Measurements from ENCODE around the gene TTC4. TPM values are rescaled to one million over a fixed set of nuclear protein-coding genes. Genes with fewer than 3 reads are reported as not detected.

The TTC4 gene
- total RNA-seq, 1 donor from 2014 or later = 16.4 TPM

DNA sequence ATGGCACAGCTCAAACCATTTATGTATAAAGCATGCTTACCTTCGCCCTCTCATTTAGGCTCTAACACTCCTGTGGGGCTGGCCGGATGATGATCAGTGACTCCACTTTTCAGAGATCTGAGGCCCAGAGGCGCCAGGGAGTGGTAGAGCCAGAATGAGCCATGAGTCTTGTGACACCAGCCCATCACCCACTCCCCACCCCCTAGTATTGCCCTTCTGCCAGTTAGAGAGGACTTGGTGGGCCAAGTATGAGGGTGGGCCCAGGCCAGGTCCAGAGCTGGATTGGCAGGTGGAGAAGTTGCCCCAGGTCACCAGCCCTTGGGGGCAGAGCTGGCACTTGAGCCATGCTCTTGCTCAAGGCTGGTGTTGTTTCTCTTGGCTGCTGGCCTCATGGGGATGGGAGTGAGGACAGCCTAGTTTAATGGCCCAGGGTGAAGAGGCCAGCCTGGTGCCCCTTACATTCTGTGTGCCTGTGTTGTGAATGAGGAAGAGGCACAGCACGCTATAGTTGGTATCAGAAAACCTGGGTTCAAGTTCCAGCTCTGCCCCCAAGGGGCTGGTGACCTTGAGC, 30.2 kb upstream of the TTC4 start:
- intact Hi-C loops (cut with DNase I) = no loop called here
- Histone ChIP-seq H3K4me3 (no peak overlapping the region), H3K36me3 (no peaks in the 10 kb centered on the region), H3K9me3 (no peaks in the 10 kb centered on the region), H3K4me1 (no peaks in the 10 kb centered on the region), H3K27ac (no peak overlapping the region), H3K27me3 (no peaks in the 10 kb centered on the region)
- TF ChIP-seq, protein P1, sequence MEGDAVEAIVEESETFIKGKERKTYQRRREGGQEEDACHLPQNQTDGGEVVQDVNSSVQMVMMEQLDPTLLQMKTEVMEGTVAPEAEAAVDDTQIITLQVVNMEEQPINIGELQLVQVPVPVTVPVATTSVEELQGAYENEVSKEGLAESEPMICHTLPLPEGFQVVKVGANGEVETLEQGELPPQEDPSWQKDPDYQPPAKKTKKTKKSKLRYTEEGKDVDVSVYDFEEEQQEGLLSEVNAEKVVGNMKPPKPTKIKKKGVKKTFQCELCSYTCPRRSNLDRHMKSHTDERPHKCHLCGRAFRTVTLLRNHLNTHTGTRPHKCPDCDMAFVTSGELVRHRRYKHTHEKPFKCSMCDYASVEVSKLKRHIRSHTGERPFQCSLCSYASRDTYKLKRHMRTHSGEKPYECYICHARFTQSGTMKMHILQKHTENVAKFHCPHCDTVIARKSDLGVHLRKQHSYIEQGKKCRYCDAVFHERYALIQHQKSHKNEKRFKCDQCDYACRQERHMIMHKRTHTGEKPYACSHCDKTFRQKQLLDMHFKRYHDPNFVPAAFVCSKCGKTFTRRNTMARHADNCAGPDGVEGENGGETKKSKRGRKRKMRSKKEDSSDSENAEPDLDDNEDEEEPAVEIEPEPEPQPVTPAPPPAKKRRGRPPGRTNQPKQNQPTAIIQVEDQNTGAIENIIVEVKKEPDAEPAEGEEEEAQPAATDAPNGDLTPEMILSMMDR (IDR thresholded peaks at IDR 0.05) = no peak
- DNase-seq (no peak), ATAC-seq (no peak)

DNA sequence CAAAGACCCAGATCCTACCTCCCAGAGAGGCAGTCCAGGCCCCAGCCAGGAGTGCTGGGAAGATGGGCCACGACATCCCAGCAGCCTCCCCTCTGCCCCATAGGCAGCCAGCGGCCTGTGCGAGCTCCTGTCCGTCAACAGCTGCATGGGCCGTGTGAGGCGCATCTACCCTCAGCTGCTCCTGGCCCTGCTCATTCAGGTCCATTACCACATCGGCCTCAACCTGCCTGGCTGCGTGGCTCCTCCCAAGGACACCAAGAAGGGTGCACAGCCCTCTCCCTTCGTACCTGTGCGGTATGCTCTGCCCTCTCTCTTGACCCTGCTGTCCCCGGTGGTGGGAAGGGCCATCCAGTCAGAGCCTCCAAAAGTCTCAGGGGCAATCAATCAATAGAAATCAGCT, 29.5 kb upstream of the TTC4 start:
- Histone ChIP-seq H3K4me3 (no peak overlapping the region), H3K27me3 (no peaks in the 10 kb centered on the region), H3K4me1 (no peaks in the 10 kb centered on the region), H3K36me3 (no peaks in the 10 kb centered on the region), H3K9me3 (no peaks in the 10 kb centered on the region), H3K27ac (no peak overlapping the region)
- ATAC-seq = no peak
- TF ChIP-seq, protein P1 (IDR thresholded peaks at IDR 0.05) = no peak
- intact Hi-C loops (cut with DNase I) = no loop called here
- DNase-seq = no peak

DNA sequence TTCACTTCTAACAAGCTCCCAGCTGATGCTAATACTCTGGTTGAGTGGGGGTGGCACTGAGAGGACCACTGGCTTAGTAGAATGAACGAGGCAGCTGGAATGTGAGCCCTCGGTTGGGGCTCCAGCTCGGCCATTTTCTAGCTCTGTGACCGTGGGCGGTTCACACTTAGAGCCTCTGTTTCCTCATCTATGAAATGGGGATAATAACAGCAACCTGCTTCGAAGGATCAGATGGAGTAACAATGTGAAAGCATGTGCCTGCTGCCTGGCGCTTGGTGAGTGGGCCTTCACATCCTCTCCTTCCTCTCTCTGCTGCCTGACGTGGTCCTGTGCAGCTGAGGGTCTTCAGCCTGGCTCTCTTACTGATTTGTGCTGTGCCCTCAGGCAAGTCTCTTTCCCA, 20.9 kb upstream of the TTC4 start:
- H3K9me3 ChIP-seq = no peaks in the 10 kb centered on the region
- H3K27me3 ChIP-seq = no peaks in the 10 kb centered on the region
- ATAC-seq (no peak), DNase-seq (no peak)
- intact Hi-C loops (cut with DNase I) = no loop called here
- TF ChIP-seq, protein P1 (IDR thresholded peaks at IDR 0.05) = no peak
- H3K4me1 ChIP-seq = no peaks in the 10 kb centered on the region
- no peaks in the 10 kb centered on the region for H3K36me3 ChIP-seq
- no peak overlapping the region for H3K27ac ChIP-seq
- H3K4me3 ChIP-seq = no peak overlapping the region

DNA sequence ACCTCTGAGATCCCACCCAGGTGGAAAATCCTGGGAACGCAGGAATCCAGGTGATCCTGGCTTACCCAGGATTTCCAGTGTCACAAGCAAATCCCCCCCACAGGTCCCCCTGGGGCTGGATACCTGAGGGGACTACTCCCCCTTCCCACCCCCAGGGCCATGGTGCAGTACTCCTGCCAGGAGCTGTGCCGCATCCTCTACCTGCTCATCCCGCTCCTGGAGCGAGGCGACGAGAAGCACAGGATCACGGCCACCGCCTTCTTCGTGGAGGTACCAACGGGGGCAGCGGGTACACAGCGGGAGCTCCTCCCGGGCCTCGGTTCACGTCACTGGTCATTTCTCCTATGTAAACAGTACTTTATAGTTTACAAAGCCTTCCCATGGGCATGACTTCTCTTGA, 20.4 kb upstream of the TTC4 start:
- no peak for ATAC-seq
- intact Hi-C loops (cut with DNase I) = no loop called here
- Histone ChIP-seq H3K27me3 (no peaks in the 10 kb centered on the region), H3K27ac (no peak overlapping the region), H3K9me3 (no peaks in the 10 kb centered on the region), H3K4me3 (no peak overlapping the region), H3K36me3 (no peaks in the 10 kb centered on the region), H3K4me1 (no peaks in the 10 kb centered on the region)
- no peak for DNase-seq
- TF ChIP-seq, protein P1 (IDR thresholded peaks at IDR 0.05) = no peak

DNA sequence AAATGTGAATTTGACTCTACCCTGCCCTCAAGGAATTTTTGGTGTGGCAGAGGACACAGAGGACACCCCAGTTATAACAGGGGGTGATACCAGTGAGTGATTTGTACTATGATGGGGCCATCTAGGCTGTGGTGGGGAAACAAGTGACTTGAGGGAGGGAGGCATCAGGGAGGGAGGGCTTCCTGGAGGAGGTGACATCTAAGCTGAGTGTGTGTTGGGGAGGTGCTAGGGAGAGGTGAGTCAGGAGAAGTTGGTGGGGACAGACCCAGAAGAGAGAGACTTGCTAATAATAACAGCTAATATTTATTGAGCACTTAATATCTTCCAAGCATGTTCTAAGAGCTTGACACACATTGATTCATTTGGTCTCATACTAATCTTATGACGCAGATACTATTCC, 19.9 kb upstream of the TTC4 start:
- no peaks in the 10 kb centered on the region for H3K4me1 ChIP-seq
- TF ChIP-seq, protein P1 (IDR thresholded peaks at IDR 0.05) = no peak
- no peaks in the 10 kb centered on the region for H3K27me3 ChIP-seq
- DNase-seq = no peak
- intact Hi-C loops (cut with DNase I) = no loop called here
- H3K4me3 ChIP-seq = no peak overlapping the region
- no peak for ATAC-seq
- no peak overlapping the region for H3K27ac ChIP-seq
- no peaks in the 10 kb centered on the region for H3K36me3 ChIP-seq
- H3K9me3 ChIP-seq = no peaks in the 10 kb centered on the region

DNA sequence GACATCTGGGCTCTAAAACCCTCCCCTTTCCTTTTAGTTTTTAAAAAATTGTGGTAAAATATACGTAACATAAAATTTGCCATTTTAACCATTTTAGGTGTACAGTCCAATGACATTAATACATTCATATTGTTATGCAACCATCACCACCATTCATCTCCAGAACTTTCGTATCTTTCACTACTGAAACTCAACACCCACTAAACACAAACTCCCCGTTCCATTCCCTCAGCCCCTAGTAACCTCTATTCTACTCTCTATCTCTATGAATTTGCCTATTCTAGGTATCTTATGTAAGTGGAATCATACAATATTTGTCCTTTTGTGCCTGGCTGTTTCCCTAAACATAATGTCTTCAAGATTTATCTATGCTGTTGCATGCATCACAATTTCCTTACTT, 19.4 kb upstream of the TTC4 start:
- Histone ChIP-seq H3K4me1 (no peaks in the 10 kb centered on the region), H3K4me3 (no peak overlapping the region), H3K36me3 (no peaks in the 10 kb centered on the region), H3K27me3 (no peaks in the 10 kb centered on the region), H3K27ac (no peak overlapping the region), H3K9me3 (no peaks in the 10 kb centered on the region)
- TF ChIP-seq, protein P1 (IDR thresholded peaks at IDR 0.05) = no peak
- intact Hi-C loops (cut with DNase I) = no loop called here
- ATAC-seq = no peak
- DNase-seq = no peak
